Right atrium auricular region (tissue), 2 donors: Measurements from ENCODE around the gene SH3GL2. TPM values are rescaled to one million over a fixed set of nuclear protein-coding genes. Genes with fewer than 3 reads are reported as not detected.

Experiments
- DNase-seq: peaks from one replicate; pipeline ENCODE4 v3.0.0-alpha.2; 2019; ENCODE audit warnings: low spot score
- H3K27ac ChIP-seq, 2 donors: fragments of 200-600 bp; sonication (generic); 1 replicate in 1 of 2; 2 replicates in 1 of 2; pipeline ENCODE4 v1.5.1; 2016 to 2019
- H3K27me3 ChIP-seq, 2 donors: fragments of 200-600 bp; sonication (generic); one replicate each; pipeline versions ENCODE4 v1.5.1 to v1.6.0; 2017 to 2019
- H3K36me3 ChIP-seq: fragments of 200-600 bp; sonication (generic); one replicate; pipeline ENCODE4 v1.5.1; 2016
- H3K4me1 ChIP-seq, 2 donors: fragments of 200-600 bp; sonication (generic); one replicate each; pipeline versions ENCODE4 v1.5.1 to v1.6.0; 2017 to 2019
- H3K4me3 ChIP-seq, 2 donors: fragments of 200-600 bp; sonication (generic); 1 replicate in 1 of 2; 2 replicates in 1 of 2; pipeline ENCODE4 v1.5.1; 2017 to 2019; ENCODE audit warnings: mild to moderate bottlenecking in 1 of 2, moderate library complexity in 1 of 2
- H3K9me3 ChIP-seq, 2 donors: fragments of 200-600 bp; sonication (generic); one replicate each; pipeline ENCODE4 v1.5.1; 2019
- CTCF ChIP-seq, 2 donors: fragments of 200-600 bp; sonication (generic); IDR thresholded peaks; one replicate each; pipeline ENCODE4 v1.5.1; 2019; ENCODE audit warnings: antibody characterized with exemption in 2 of 2
- total RNA-seq, 2 donors: library from RNA; depleted of rRNA; stranded (reverse); fragments of >200 nt; gene quantifications; one replicate each; pipeline ENCODE4 v1.1.0, GENCODE V29; 2016

The SH3GL2 gene
- total RNA-seq, 2 donors from 2014 or later, result 0.28 TPM; not detected in 1

GRCh38 chr9:17630531-17630949, 51.7 kb downstream of the SH3GL2 start:
- TF ChIP-seq CTCF (IDR thresholded peaks at IDR 0.05), result no peak
- Histone ChIP-seq H3K4me1 (no peaks in the 10 kb centered on the region), H3K27me3 (no peaks in the 10 kb centered on the region), H3K27ac (no peak overlapping the region), H3K36me3 (no peaks in the 10 kb centered on the region), H3K9me3 (no peaks in the 10 kb centered on the region), H3K4me3 (no peak overlapping the region)
- DNase-seq, result no peak

- Histone ChIP-seq H3K9me3 (no peaks in the 10 kb centered on the region), H3K4me3 (no peak overlapping the region), H3K27me3 (no peaks in the 10 kb centered on the region), H3K27ac (no peak overlapping the region), H3K4me1 (no peaks in the 10 kb centered on the region), H3K36me3 (no peaks in the 10 kb centered on the region)
- TF ChIP-seq CTCF (IDR thresholded peaks at IDR 0.05), result no peak
- DNase-seq, result no peak
Observed at GRCh38 chr9:17631396-17631795, 52.5 kb downstream of the SH3GL2 start.

GRCh38 chr9:17632994-17633393, 54.1 kb downstream of the SH3GL2 start:
- TF ChIP-seq CTCF (IDR thresholded peaks at IDR 0.05), result no peak
- H3K9me3 ChIP-seq, result no peaks in the 10 kb centered on the region
- DNase-seq, result no peak
- no peaks in the 10 kb centered on the region for H3K27me3 ChIP-seq
- H3K36me3 ChIP-seq, result no peaks in the 10 kb centered on the region
- no peaks in the 10 kb centered on the region for H3K4me1 ChIP-seq
- no peak overlapping the region for H3K4me3 ChIP-seq
- no peak overlapping the region for H3K27ac ChIP-seq

- no peak for DNase-seq
- Histone ChIP-seq H3K9me3 (no peaks in the 10 kb centered on the region), H3K27ac (no peak overlapping the region), H3K4me1 (no peaks in the 10 kb centered on the region), H3K27me3 (no peaks in the 10 kb centered on the region), H3K4me3 (no peak overlapping the region), H3K36me3 (no peaks in the 10 kb centered on the region)
- TF ChIP-seq CTCF (IDR thresholded peaks at IDR 0.05), result no peak
Observed at GRCh38 chr9:17635115-17635890, 56.4 kb downstream of the SH3GL2 start.

- TF ChIP-seq CTCF (IDR thresholded peaks at IDR 0.05), result no peak
- Histone ChIP-seq H3K9me3 (no peaks in the 10 kb centered on the region), H3K4me1 (no peaks in the 10 kb centered on the region), H3K27me3 (no peaks in the 10 kb centered on the region), H3K4me3 (no peak overlapping the region), H3K36me3 (no peaks in the 10 kb centered on the region), H3K27ac (no peak overlapping the region)
- no peak for DNase-seq
Observed at GRCh38 chr9:17636349-17636748, 57.5 kb downstream of the SH3GL2 start.

- no peak for TF ChIP-seq CTCF (IDR thresholded peaks at IDR 0.05)
- H3K27me3 ChIP-seq, result no peaks in the 10 kb centered on the region
- no peaks in the 10 kb centered on the region for H3K36me3 ChIP-seq
- H3K4me1 ChIP-seq, result no peaks in the 10 kb centered on the region
- H3K9me3 ChIP-seq, result no peaks in the 10 kb centered on the region
- no peak overlapping the region for H3K4me3 ChIP-seq
- no peak overlapping the region for H3K27ac ChIP-seq
- no peak for DNase-seq
Observed at GRCh38 chr9:17636821-17637220, 58.0 kb downstream of the SH3GL2 start.
